Panc1 (cell line): ENCODE measurements around the gene OSBPL5. TPM values are rescaled to one million over a fixed set of nuclear protein-coding genes. Genes with fewer than 3 reads are reported as not detected.

ENCODE experiments used
- ATAC-seq: fragments of 200-7000 bp; cut with Tn5 transposase; 2 replicates; pipeline ENCODE4 v1.9.1; 2020; ENCODE audit warnings: mild to moderate bottlenecking, moderate library complexity
- BruUV-seq: library from RNA; stranded (reverse); fragments of 400-500 nt; replicated peaks from 2 replicates; lab custom pipeline; 2021; lab: Mats Ljungman, UMichigan
- CTCF ChIA-PET: fragments of 300-600 bp; sonication (Branson Sonifier 250); formaldehyde crosslinking; loops from one replicate; lab custom pipeline; 2022; ENCODE audit warnings: antibody characterized with exemption; lab: Charles Lee
- POLR2A ChIA-PET: fragments of 300-600 bp; sonication (Branson Sonifier 250); formaldehyde crosslinking; loops from one replicate; lab custom pipeline; 2022; ENCODE audit warnings: antibody characterized with exemption; lab: Charles Lee
- DNase-seq: peaks from one replicate; pipeline ENCODE4 v3.0.0-alpha.2; 2010; ENCODE audit warnings: low read depth, low spot score
- H3K27ac ChIP-seq: 2 replicates; pipeline ENCODE4 v1.5.1; 2011; ENCODE audit warnings: mild to moderate bottlenecking, low read length, inconsistent platforms
- H3K27me3 ChIP-seq: fragments of 200-500 bp; sonication (Bioruptor generic); 2 replicates; pipeline ENCODE4 v1.6.0; 2014; ENCODE audit warnings: low read length, inconsistent platforms; ENCODE audit not compliant: control insufficient read depth, insufficient read depth
- H3K36me3 ChIP-seq: fragments of 200-500 bp; sonication (Bioruptor generic); 2 replicates; pipeline ENCODE4 v1.5.1; 2014; ENCODE audit warnings: inconsistent platforms, mild to moderate bottlenecking, low read length, moderate library complexity; ENCODE audit not compliant: control insufficient read depth, insufficient read depth
- H3K4me1 ChIP-seq: 2 replicates; pipeline ENCODE4 v1.5.1; 2011; ENCODE audit warnings: inconsistent platforms, mild to moderate bottlenecking, low read length, moderate library complexity; ENCODE audit not compliant: control insufficient read depth, insufficient read depth
- H3K4me3 ChIP-seq, 2 experiments: 2 replicates each; pipeline ENCODE4 v1.5.1; 2011 to 2012; ENCODE audit warnings: low read depth in 2 of 2, low read length in 2 of 2, mild to moderate bottlenecking in 2 of 2, inconsistent platforms in 1 of 2, moderate library complexity in 1 of 2
- H3K9me3 ChIP-seq: fragments of 200-500 bp; sonication (Bioruptor generic); 2 replicates; pipeline ENCODE4 v1.5.1; 2014; ENCODE audit warnings: low read depth, mild to moderate bottlenecking, inconsistent platforms, low read length, moderate library complexity; ENCODE audit not compliant: control insufficient read depth, insufficient read depth
- CTCF ChIP-seq: fragments of 450-650 bp; IDR thresholded peaks from 2 replicates; pipeline ENCODE4 v1.5.1; 2017; ENCODE audit warnings: mild to moderate bottlenecking
- POLR2AphosphoS5 ChIP-seq: IDR thresholded peaks from 2 replicates; pipeline ENCODE4 v1.6.1; 2012; ENCODE audit warnings: mild to moderate bottlenecking, low read depth, low read length, moderate library complexity
- SIN3A ChIP-seq: IDR thresholded peaks from 2 replicates; pipeline ENCODE4 v1.6.1; 2012; ENCODE audit warnings: low read depth, mild to moderate bottlenecking, low read length, moderate library complexity, borderline replicate concordance; ENCODE audit not compliant: insufficient read depth
- TCF7L2 ChIP-seq: IDR thresholded peaks from 2 replicates; pipeline ENCODE4 v1.6.1; 2011; ENCODE audit warnings: mild to moderate bottlenecking, low read depth, low read length, inconsistent platforms
- in situ Hi-C: cut with HindIII; loops from 2 replicates; pipeline ENCODE4 v1.10.0; 2016; ENCODE audit warnings: low sequenced_read_pairs, low pct_unique_long_range_greater_than_20kb
- intact Hi-C: fragments of 100-400 bp; cut with micrococcal nuclease; formaldehyde crosslinking; loops from one replicate; pipeline ENCODE4 v1.10.0; 2022; ENCODE audit not compliant: unreplicated experiment
- total RNA-seq: library from RNA; stranded (reverse); gene quantifications from one replicate; pipeline ENCODE4 v1.2.1, GENCODE V29; 2021; ENCODE audit not compliant: unreplicated experiment
- TF ChIP-seq, protein P1 (sequence below), 2 experiments: IDR thresholded peaks; 2 replicates each; pipeline ENCODE4 v1.6.1; 2011 to 2012; ENCODE audit warnings: low read depth in 2 of 2, control low read depth in 1 of 2, low read length in 1 of 2, mild to moderate bottlenecking in 1 of 2, moderate library complexity in 1 of 2; ENCODE audit not compliant: insufficient read depth in 1 of 2

The OSBPL5 gene
- total RNA-seq, 1 experiment from 2014 or later, result 20.2 TPM

- in situ Hi-C loops, result no loop called here
- POLR2A ChIA-PET, result no interaction called here
Measured at GRCh38 chr11:3137486-3138177, 27.5 kb downstream of the OSBPL5 start.

DNA sequence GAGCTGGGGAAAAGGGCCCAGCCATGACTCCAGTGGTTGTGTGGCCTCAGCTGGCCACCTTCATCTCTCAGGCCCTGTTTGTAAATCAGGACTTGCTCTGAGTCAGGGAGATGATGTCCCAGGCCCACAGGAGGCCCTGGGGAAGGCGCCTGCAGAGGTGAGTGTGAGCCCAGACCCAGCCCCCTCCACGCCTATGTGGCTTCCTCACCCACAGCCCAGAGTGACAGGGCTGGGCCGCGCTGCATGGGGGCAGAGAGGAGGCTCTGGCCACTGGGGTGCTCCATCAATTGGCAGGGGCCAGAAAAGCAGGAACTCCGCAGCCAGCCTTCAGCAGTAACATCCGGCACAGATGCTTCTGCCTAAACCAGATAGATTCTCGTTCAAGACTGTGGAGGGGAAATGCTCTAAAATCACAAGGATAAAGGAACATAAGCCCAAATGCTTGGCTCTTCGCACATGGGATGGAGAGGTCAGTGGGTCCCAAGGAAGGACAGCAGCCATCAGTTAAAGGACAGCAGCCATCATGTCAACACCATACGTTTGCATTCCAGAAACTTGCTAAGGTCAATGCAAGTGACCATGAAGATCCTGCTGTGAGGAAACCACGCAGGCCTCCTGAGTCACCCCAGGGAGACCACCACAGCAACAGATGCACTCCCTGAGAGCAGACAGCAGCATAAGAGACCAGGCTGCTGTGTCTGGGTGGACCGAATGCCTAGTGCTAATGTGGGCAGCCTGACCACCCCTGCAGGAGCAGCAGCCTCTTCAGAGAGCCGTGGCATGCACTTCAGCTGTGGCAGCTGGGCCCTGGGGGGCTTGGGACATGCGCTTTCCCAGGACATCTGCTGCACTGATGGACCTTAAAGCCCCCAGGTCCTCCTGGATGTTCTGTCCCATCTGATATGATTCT lies 28.3 kb downstream of the OSBPL5 start:
- Histone ChIP-seq H3K36me3 (no peaks in the 10 kb centered on the region), H3K4me1 (no peaks in the 10 kb centered on the region; the same call in 1 of the 2 replicates), H3K27ac (no peak overlapping the region), H3K27me3 (no peaks in the 10 kb centered on the region), H3K4me3 (no peak overlapping the region), H3K9me3 (no peaks in the 10 kb centered on the region)
- intact Hi-C loops (no loop called here), in situ Hi-C loops (no loop called here)
- CTCF ChIA-PET, result interaction anchor here (0.6 to 0.7 kb wide), 2 partner anchors 14 to 16 kb away, joined by 3 read pairs; no protein-coding TSS in a partner anchor
- TF ChIP-seq CTCF (no peak), TCF7L2 (no peak), POLR2AphosphoS5 (no peak), SIN3A (no peak)
- TF ChIP-seq, protein P1, sequence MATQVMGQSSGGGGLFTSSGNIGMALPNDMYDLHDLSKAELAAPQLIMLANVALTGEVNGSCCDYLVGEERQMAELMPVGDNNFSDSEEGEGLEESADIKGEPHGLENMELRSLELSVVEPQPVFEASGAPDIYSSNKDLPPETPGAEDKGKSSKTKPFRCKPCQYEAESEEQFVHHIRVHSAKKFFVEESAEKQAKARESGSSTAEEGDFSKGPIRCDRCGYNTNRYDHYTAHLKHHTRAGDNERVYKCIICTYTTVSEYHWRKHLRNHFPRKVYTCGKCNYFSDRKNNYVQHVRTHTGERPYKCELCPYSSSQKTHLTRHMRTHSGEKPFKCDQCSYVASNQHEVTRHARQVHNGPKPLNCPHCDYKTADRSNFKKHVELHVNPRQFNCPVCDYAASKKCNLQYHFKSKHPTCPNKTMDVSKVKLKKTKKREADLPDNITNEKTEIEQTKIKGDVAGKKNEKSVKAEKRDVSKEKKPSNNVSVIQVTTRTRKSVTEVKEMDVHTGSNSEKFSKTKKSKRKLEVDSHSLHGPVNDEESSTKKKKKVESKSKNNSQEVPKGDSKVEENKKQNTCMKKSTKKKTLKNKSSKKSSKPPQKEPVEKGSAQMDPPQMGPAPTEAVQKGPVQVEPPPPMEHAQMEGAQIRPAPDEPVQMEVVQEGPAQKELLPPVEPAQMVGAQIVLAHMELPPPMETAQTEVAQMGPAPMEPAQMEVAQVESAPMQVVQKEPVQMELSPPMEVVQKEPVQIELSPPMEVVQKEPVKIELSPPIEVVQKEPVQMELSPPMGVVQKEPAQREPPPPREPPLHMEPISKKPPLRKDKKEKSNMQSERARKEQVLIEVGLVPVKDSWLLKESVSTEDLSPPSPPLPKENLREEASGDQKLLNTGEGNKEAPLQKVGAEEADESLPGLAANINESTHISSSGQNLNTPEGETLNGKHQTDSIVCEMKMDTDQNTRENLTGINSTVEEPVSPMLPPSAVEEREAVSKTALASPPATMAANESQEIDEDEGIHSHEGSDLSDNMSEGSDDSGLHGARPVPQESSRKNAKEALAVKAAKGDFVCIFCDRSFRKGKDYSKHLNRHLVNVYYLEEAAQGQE (IDR thresholded peaks at IDR 0.05; ENCODE audit: insufficient read depth in 1 of 2, low read depth in 2 of 2, low read length in 1 of 2), result no peak
- ATAC-seq (peak; percentile 8), DNase-seq (no peak)
- BruUV-seq, result no TSS peak
- POLR2A ChIA-PET, result no interaction called here

More at GRCh38 chr11:3137486-3138177, 27.5 kb downstream of the OSBPL5 start:
- Histone ChIP-seq H3K36me3 (no peaks in the 10 kb centered on the region), H3K4me3 (no peak overlapping the region), H3K27me3 (no peaks in the 10 kb centered on the region), H3K27ac (no peak overlapping the region), H3K9me3 (no peaks in the 10 kb centered on the region), H3K4me1 (no peaks in the 10 kb centered on the region; the same call in 1 of the 2 replicates)
- ATAC-seq, result no peak
- no peak for TF ChIP-seq TCF7L2
- no peak for TF ChIP-seq SIN3A
- no peak for DNase-seq
- CTCF ChIA-PET, result interaction anchor here (0.9 kb wide), 1 partner anchor 8 kb away, joined by 3 read pairs; no protein-coding TSS in a partner anchor
- BruUV-seq, result no TSS peak
- intact Hi-C loops, result no loop called here
